Measurements from ENCODE around the gene SASH3.
A peak's percentile ranks its signal among the peaks of the same experiment; 100 is the strongest.

SASH3 gene

DNA sequence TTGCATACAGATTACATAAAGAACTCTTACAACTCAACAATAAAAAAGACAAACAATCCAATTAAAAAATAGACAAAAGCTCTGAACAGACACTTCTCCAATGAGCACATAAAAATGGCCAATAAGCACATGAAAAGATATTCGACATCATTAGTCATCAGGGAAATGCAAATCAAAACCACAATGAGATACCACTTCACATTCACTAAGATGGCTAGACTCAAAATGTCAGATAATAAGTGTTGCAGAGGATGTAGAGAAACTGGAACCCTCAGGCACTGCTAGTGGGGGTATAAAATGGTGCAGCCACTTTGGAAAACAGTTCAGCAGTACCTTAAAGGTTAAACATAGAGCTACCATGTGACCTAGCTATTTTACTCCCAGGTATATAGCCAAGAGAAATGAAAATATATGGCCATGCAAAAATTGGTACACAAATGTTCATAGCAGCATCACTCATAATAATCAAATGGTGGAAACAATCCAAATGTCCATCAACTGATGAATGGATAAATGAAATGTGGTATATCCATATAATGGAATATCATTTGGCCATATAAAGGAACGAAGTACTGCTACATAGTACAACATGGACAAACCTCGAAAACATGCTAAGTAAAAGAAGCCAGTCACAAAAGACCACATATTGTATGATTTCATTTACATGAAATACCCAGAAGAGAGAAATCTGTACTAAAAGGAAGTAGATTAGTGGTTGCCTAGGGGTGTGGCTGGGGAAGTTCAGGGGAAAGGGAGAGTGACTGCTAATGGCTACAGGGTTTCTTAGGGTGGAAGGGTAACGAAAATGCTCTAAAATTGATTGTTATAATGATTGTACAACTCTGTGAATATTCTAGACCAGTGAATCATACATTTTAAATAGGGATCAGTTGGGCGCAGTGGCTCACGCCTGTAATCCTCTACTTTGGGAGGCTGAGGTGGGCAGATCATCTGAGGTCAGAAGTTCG, 29.4 kb downstream of the SASH3 start:
- DNase-seq (ENCODE audit: low spot score): no peak

GRCh38 chrX:129813662-129814368, 34.1 kb downstream of the SASH3 start:
- no peak for DNase-seq (ENCODE audit: low spot score)

GRCh38 chrX:129818123-129818522, 38.4 kb downstream of the SASH3 start:
- no peak for DNase-seq (ENCODE audit: low spot score)

DNA sequence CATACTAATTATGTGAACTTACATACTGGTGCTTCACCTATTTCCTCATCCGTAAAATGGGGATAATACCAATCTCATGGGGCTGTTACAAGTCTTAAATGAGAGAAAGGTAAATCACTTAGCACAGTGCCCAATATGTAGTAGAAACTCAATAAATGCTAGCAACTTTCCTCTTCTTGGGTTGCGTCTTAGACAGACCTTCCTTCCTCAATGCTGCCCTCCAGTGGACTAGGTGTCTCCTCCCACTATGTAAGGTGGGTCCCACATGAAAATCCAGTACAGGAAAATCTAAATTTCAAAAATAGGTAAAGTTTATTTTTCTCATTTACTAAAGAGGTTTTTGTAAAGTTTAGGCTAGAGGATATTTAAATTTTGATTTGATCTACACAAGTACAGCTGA, 43.4 kb downstream of the SASH3 start:
- peak; percentile 44 for DNase-seq (ENCODE audit: low spot score)

DNA sequence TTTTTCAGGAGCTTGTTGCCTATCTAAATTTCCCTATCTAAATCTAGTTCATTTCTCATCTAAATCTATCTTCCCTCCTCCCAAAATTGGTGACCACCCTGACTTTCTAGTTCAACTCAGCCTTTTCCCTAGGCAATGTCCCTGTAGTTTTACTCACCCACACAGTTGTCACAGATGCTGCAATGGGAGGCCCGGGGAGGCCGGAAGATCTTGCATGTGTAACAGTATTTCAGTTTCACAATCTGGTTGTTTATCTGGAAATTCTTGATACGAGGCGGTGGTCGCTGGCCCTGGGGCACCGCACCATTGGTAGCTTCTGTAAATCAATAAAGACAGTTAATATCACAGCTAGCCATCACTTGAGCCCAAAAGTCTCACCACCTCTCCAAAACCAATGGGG, 43.8 kb downstream of the SASH3 start:
- no peak for DNase-seq (ENCODE audit: low spot score)

DNA sequence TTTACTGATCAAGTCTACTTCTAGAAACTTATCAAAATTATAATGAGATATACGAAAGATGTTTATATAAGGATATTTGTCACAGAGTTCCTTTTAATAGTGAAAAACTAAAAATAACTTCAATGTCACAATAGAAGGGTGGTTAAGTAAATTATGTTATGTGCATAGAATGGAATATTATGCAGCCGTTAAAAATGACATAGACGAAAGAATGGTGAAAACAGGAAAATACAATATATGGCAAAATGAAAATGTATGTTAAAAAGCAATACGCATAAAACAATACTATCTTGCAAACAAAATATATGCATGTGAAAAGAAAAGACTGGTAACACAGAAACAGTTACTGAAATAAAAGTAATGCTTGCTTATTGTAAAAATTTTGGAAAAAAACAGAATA, 44.9 kb downstream of the SASH3 start:
- DNase-seq (ENCODE audit: low spot score): no peak

DNA sequence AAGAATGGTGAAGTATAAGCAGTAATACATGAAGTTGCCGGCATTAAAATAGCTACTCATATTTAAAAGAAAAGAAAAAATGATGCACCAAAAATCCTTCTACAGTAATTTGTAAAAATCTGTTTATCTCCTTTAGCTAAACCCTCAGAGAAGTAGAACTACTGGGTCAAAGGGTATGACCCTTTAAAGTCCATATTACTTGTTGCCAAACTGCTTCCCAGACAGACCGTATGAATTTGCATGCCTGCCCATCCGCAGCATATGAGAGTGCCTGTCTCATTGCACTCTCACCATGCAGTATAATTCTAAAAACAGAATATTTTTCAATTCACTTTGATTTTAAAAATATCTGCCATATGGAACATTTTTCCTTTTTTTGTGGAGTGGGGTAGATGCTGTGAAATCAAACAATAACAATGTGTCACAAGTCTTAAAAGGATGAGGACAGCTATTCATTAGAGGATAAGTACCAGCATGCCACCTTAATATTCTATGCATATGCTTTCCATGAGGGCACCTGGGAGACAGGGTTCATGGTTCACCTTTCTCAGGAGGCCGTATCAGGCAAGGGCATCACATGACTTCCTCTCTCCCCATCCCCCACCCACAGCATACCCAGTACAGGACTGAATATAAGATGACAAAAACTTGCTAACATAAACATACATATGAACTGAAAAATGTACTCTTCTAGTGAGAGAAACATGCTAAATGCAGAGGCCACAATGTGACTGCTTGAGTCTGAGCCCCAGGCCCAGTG, 46.2 kb downstream of the SASH3 start:
- no peak for DNase-seq (ENCODE audit: low spot score)

GRCh38 chrX:129830494-129830893, 50.7 kb downstream of the SASH3 start:
- DNase-seq (ENCODE audit: low spot score): no peak

DNA sequence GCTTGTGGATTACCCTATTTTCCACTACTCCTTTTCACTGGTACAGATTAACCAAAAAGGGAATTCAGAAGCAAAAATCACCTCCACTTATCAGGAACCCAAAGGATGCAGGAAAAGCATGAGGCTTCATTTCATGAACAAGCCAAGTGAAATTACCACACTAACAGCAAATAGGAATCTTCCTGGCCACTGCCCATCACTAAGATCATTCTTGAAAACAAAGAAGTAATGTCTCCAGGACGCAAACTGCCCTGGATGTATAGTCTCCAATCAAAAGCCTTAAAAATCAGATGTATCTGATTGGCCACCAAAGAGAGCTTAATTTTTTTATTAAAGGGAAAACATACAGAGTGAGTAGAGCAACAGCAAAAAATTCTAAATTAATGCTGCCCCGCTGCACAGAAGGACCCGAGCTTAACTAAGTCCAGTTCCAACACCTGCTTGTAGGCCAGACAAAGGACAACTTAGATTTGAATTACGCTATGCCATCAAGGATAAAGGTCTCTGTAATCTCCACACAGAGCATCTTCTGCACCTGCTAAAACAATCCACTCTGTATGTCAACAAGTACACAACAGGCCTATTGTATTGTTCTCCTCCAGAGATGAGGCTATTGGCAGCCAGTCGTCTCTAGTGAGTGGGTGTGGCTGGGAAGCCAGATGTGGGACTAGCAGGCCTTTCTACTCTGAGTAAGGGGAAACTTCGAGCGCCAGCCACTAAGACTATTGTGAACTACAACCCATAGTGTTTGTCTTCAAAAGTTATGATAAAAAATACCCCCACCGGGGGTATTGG, 51.5 kb downstream of the SASH3 start:
- DNase-seq (ENCODE audit: low spot score): no peak

DNA sequence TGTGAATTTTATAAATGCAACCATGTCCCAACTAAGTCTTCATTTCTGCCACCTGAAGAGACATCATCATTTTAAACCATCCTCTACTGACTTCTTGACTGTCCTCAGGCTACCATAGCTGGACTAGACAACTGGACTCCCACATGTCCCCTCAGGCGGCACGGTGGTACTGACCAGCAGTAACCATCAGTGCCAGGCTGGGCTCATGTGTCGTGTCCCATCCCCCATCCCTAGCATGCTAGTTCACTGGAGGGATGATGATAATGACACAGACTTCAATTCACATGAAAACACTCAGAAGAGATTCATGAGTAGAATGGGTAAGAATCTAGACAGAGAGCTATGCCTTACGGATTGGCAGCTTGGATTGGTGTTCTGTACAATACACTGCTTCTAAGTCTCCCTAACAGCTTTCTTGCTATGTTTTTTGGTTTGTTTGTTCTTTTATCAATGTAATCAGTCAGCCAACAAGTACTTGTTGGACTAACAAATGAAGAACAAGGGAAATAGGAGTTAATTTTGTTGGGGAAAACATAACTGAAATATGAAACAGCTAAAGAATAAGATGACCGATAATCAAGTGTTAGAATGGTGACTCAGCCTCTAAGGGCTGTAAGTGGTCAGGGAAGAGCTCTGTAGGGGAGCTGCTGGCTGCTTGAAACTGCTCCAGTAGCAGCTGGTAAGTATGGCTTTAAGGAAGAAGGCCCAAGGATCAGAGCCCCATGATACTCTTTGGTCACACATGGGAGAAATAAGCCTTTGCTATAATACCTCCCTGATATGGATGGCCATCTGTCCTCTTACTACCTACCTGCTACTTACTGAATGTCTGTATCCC, 53.6 kb downstream of the SASH3 start:
- DNase-seq (ENCODE audit: low spot score): no peak

- no peak for DNase-seq (ENCODE audit: low spot score)
These were observed 57.1 kb downstream of the SASH3 start for GRCh38 chrX:129836827-129837226.

DNA sequence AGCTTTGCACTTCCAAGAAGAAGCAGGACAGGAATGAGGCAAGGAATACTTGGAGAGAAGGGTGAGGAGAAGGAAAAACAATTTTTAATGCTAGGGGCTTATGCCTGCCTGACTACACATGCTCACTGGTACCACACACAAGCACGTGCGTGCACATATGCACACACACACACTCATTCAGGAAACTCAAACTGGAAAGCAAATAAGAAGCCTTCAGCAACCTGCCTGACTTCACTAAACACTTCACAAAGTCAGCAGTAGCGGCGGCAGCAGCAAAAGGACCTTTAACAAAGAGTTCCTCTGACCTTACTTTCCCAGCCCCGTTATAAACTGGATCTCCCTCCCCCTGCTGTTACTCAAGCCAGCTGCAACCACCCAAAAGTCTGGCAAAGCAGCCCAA, 60.6 kb downstream of the SASH3 start:
- no peak for DNase-seq (ENCODE audit: low spot score)

GRCh38 chrX:129842510-129843208, 62.9 kb downstream of the SASH3 start:
- no peak for DNase-seq (ENCODE audit: low spot score)

DNA sequence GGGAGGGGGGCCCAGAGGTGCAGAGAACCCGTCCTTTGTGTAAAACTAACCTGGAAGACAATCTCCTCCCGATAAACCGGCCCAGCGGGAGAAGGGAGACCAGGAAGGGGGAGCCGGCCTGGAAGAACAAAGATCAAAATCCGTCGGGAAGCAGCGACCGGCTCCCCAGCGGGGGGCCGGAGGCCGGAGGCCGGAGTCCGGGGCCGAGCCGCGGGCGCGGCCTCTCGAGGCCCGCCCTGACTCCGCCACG, 63.4 kb downstream of the SASH3 start:
- DNase-seq (ENCODE audit: low spot score): no peak

- peak; percentile 73 for DNase-seq (ENCODE audit: low spot score)
These were observed 63.9 kb downstream of the SASH3 start, which contains the start of gene ZDHHC9 for GRCh38 chrX:129843459-129844306. Gene ZDHHC9 (minus strand): TSS chrX:129843886. CDS start chrX:129841945, 1,941 bp downstream.
